ENCODE data around the gene OR2C3. TPM values are rescaled to one million over a fixed set of nuclear protein-coding genes. Genes with fewer than 3 reads are reported as not detected.
"Not testable (repeated sequence)": the region's sequence is repeated elsewhere in the genome, so short reads cannot be mapped to it uniquely, and the experiment has no call there.

The OR2C3 gene
- total and polyA plus RNA-seq, 2 experiments from 2014 or later: not detected

DNA sequence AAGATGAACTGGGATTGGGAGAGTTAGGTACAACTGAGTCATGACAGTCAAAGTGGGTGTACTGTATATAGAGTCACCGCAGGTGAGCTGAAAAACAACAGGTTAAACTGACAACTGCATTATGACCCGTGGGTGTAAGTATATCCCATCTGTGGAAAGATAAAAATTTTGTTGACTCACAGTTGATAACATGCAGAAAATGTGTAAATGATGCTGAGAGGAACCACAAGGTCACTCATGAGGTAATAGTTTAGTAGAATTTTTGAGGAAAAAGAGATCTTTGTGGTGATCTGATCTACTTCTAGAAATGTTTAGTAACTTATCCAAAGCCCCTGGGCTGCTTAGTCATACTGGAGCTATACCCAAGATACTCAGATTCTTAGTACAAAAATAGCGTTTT, 838 bp downstream of the OR2C3 start:
- Histone ChIP-seq H3K4me3 (no peak overlapping the region), H3K36me3 (no peaks in the 10 kb centered on the region), H3K9me3 (ENCODE audit: low read depth) (no peaks in the 10 kb centered on the region), H3K27me3 (no peaks in the 10 kb centered on the region), H3K27ac (no peak overlapping the region), H3K4me1 (ENCODE audit: low read depth) (no peaks in the 10 kb centered on the region)
- no peak for DNase-seq (ENCODE audit: low read depth in 1 of 2, low spot score in 1 of 2)
- TF ChIP-seq, protein P1, sequence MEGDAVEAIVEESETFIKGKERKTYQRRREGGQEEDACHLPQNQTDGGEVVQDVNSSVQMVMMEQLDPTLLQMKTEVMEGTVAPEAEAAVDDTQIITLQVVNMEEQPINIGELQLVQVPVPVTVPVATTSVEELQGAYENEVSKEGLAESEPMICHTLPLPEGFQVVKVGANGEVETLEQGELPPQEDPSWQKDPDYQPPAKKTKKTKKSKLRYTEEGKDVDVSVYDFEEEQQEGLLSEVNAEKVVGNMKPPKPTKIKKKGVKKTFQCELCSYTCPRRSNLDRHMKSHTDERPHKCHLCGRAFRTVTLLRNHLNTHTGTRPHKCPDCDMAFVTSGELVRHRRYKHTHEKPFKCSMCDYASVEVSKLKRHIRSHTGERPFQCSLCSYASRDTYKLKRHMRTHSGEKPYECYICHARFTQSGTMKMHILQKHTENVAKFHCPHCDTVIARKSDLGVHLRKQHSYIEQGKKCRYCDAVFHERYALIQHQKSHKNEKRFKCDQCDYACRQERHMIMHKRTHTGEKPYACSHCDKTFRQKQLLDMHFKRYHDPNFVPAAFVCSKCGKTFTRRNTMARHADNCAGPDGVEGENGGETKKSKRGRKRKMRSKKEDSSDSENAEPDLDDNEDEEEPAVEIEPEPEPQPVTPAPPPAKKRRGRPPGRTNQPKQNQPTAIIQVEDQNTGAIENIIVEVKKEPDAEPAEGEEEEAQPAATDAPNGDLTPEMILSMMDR (IDR thresholded peaks at IDR 0.05; ENCODE audit: low read depth, low read length): no peak

DNA sequence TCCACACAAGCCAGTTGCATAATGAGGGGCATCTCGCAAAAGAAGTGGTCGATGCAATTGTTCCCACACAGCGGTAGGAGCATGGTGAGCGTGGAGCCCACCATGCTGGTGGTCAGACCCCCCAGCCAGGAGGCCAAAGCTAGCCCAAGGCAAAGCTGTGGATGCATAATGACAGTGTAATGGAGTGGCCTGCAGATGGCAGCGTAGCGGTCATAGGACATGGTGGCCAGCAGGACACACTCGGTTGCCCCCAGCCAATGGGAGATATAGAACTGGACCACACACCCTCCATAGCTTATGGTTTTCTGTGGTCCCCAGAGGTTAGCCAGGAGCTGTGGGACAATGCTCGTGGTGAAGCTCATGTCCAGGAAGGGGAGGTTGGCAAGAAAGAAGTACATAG, 4.3 kb downstream of the OR2C3 start:
- Histone ChIP-seq H3K4me1 (ENCODE audit: low read depth) (no peaks in the 10 kb centered on the region), H3K4me3 (no peak overlapping the region), H3K36me3 (no peaks in the 10 kb centered on the region), H3K9me3 (ENCODE audit: low read depth) (no peaks in the 10 kb centered on the region), H3K27ac (no peak overlapping the region), H3K27me3 (no peaks in the 10 kb centered on the region)
- no peak for DNase-seq (ENCODE audit: low read depth in 1 of 2, low spot score in 1 of 2)
- TF ChIP-seq, protein P1 (IDR thresholded peaks at IDR 0.05; ENCODE audit: low read depth, low read length): no peak

DNA sequence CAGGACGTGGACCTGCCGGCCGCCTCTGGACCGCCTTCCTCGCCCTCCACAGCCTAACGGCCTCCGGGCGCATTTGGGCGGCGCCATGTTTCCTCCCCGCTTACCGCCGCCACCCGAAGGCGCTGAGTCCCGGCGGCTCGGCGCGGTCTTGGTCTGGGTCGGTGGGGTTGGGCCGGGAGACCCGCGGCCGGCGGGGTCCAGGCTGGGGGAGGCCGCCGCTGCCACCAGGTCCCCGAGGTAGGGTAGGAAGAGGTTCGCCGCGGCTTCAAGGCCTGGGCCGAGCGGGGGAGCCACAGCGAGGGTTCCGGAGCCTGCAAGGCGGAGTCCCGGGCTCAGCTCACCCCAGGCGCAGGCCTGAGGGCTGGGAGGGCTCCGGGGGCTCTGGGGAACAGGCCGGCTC, 5.5 kb downstream of the OR2C3 start:
- Histone ChIP-seq H3K4me3 (no peak overlapping the region), H3K4me1 (ENCODE audit: low read depth) (no peaks in the 10 kb centered on the region), H3K27me3 (no peaks in the 10 kb centered on the region), H3K9me3 (ENCODE audit: low read depth) (no peaks in the 10 kb centered on the region), H3K36me3 (no peaks in the 10 kb centered on the region), H3K27ac (no peak overlapping the region)
- TF ChIP-seq, protein P1 (IDR thresholded peaks at IDR 0.05; ENCODE audit: low read depth, low read length): no peak
- no peak for DNase-seq (ENCODE audit: low read depth in 1 of 2, low spot score in 1 of 2)

DNA sequence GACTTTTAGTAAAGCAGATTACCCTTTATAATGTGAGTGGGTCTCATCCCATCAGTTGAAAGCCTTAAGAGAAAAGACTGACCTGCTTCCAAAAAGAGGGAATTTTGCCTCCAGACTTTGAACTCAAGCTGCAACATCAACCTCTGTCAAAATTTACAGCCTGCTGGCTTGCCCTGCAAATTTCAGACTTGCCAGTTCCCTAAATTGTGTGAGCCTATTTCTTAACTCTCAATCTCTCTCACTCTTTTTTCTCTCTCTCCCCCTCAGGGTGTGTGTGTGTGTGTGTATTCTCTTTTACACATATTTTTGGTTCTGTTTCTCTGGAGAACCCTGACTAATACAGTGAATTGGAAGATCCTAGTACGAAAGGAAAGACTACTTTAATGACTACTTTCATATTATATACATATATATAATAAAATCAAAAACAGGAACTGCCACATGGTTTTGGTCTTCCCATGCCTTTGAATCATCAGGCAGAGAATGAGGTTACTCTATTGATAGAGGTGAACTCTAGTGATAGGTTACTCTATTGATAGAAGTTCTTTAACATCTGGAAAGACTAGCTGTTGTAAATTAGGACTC, 6.4 kb downstream of the OR2C3 start:
- TF ChIP-seq, protein P1 (IDR thresholded peaks at IDR 0.05; ENCODE audit: low read depth, low read length): no peak

DNA sequence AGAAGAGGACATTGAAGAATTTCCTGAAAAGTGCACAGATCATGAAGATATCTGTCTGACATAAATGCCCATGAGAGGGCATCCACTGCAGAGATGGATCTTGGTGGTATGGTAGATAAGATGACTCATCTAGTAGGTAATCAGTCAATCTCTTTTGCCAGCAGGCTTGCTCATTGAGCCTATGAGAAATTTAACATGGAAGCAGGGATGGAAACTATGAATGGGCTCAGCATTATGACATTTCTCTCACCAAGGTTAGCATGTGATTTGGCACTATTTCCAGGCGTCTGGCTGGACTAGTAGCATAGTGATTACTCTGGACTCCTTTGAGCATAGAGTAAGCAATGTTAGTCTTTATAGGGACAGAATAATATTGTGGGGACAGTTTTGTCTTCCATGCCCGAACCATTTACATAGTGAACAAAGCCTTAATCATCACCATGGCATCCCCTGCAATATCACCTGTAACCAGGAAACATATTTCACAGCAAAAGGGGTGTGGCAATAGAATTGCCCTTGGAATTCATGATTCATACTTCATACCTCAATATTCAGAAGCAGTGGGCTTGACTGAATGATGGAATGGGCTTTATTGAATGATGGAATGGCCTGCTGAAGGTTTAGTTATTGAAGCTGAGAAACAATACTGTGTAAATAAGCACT, 7.3 kb downstream of the OR2C3 start:
- H3K27me3 ChIP-seq: no peaks in the 10 kb centered on the region
- no peaks in the 10 kb centered on the region for H3K4me1 ChIP-seq (ENCODE audit: low read depth)
- no peak for DNase-seq (ENCODE audit: low read depth in 1 of 2, low spot score in 1 of 2)
- H3K36me3 ChIP-seq: no peaks in the 10 kb centered on the region
- no peak overlapping the region for H3K27ac ChIP-seq
- no peaks in the 10 kb centered on the region for H3K9me3 ChIP-seq (ENCODE audit: low read depth)
- TF ChIP-seq, protein P1 (IDR thresholded peaks at IDR 0.05; ENCODE audit: low read depth, low read length): no peak
- H3K4me3 ChIP-seq: no peak overlapping the region

More for the DNA sequence above, 6.4 kb downstream of the OR2C3 start:
- Histone ChIP-seq H3K36me3 (no peaks in the 10 kb centered on the region), H3K27ac (no peak overlapping the region), H3K4me3 (no peak overlapping the region), H3K4me1 (ENCODE audit: low read depth) (no peaks in the 10 kb centered on the region), H3K9me3 (ENCODE audit: low read depth) (no peaks in the 10 kb centered on the region), H3K27me3 (no peaks in the 10 kb centered on the region)
- DNase-seq (ENCODE audit: low read depth in 1 of 2, low spot score in 1 of 2): no peak

DNA sequence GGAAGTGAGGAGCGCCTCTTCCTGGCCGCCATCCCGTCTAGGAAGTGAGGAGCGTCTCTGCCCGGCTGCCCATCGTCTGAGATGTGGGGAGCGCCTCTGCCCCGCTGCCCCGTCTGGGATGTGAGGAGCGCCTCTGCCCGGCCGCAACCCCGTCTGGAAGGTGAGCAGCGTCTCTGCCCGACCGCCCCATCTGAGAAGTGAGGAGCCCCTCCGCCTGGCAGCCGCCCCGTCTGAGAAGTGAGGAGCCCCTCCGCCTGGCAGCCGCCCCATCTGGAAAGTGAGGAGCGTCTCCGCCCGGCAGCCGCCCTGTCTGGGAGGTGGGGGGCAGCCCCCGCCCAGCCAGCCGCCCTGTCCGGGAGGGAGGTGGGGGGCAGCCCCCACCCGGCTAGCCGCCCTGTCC, 14.4 kb downstream of the OR2C3 start:
- H3K36me3 ChIP-seq; H3K27ac ChIP-seq; H3K9me3 ChIP-seq (ENCODE audit: low read depth); H3K4me1 ChIP-seq (ENCODE audit: low read depth); DNase-seq (ENCODE audit: low read depth in 1 of 2, low spot score in 1 of 2); H3K27me3 ChIP-seq; H3K4me3 ChIP-seq: not testable (repeated sequence)

All from cardiac muscle cell (in vitro differentiated cells and primary cell).